ENCODE results near the gene SPATA6L. TPM values are rescaled to one million over a fixed set of nuclear protein-coding genes. Genes with fewer than 3 reads are reported as not detected.
"Not testable (repeated sequence)": the region's sequence is repeated elsewhere in the genome, so short reads cannot be mapped to it uniquely, and the experiment has no call there.

The SPATA6L gene
- total RNA-seq, 1 donor = 1.2 TPM

GRCh38 chr9:4662108-4662988 lies 3.9 kb downstream of the SPATA6L start, which contains the start of gene PLPP6:
PLPP6 (plus strand) TSS chr9:4662294; CDS start chr9:4662376, 82 bp downstream.
- peak; percentile 73 for DNase-seq (ENCODE audit: low read depth)
- peak; percentile 63 for TF ChIP-seq CTCF (IDR thresholded peaks at IDR 0.05; ENCODE audit: insufficient read depth, low read length)
- H3K4me3 ChIP-seq (ENCODE audit: low read depth, low read length) = peak within 1 kb of the TSS; percentile 79

DNA sequence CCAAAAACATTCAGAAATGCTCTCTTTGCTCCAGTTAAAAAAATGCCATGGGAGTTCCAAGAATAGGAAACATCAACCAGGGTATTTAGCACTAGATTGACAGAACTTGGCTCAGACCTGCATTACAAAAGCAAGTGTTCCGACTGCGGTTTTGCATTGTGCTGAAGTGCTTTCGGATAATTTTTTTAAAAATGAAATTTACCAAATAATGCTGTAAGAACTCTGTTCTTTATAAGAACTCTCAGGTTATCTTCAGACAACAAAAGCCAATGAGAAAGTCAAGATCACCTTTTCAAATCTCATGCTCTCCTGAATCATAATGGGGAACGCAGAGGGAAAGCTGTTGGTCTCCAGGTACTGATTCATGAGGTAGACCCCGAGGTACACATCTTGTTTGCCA lies 4.7 kb downstream of the SPATA6L start:
- peak overlapping the region; percentile 79 for H3K4me3 ChIP-seq (ENCODE audit: low read depth, low read length)
- DNase-seq (ENCODE audit: low read depth) = peak; percentile 63
- no peak for TF ChIP-seq CTCF (IDR thresholded peaks at IDR 0.05; ENCODE audit: insufficient read depth, low read length)

DNA sequence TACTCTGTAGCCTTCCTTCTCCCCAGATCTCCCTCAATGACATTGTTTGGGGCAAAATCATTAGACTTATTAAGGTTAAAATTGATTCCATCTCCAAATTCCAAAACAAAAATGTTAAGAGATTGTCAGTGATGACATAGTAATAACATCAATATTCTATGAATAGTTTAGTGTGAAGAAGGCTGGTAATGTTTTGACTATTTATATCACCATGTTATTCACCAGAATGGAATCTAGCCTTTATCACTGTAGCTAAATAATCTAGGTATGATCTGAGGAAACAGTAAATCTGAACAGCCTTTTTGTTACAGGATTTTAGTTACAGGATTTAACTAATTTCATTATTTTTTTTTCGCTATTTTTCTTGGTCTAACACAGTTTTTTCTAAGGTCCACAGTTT lies 5.1 kb downstream of the SPATA6L start:
- H3K4me3 ChIP-seq (ENCODE audit: low read depth, low read length) = no peak overlapping the region
- peak; percentile 56 for DNase-seq (ENCODE audit: low read depth)

GRCh38 chr9:4660665-4661064 lies 5.6 kb downstream of the SPATA6L start:
- DNase-seq (ENCODE audit: low read depth) = not testable (repeated sequence)

More for the DNA sequence above, 5.1 kb downstream of the SPATA6L start:
- TF ChIP-seq CTCF (IDR thresholded peaks at IDR 0.05; ENCODE audit: insufficient read depth, low read length) = no peak

GRCh38 chr9:4657426-4658159 lies 8.7 kb downstream of the SPATA6L start:
- H3K4me3 ChIP-seq (ENCODE audit: low read depth, low read length) = no peak overlapping the region
- DNase-seq (ENCODE audit: low read depth) = no peak
- no peak for TF ChIP-seq CTCF (IDR thresholded peaks at IDR 0.05; ENCODE audit: insufficient read depth, low read length)

More at GRCh38 chr9:4660665-4661064, 5.6 kb downstream of the SPATA6L start:
- not testable (repeated sequence) for H3K4me3 ChIP-seq (ENCODE audit: low read depth, low read length)

DNA sequence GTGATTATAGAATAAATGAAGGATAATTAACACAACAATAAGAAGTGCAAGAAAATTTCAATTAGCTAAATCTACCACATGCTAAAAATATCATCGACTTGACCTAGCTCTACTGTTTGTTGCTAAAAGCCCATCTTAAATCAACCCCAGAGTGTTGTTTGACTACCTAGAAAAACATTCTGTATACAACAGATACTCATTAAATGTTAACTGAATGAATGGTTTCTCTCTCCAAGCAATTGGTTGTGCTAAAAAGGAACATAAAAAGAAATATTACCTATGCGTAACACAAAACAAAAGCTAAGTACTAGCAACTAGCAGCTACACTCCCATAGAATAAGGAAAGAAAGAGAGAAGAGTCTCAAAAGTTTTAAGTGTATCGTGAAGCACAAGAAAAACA lies 9.7 kb downstream of the SPATA6L start:
- no peak for DNase-seq (ENCODE audit: low read depth)
- no peak overlapping the region for H3K4me3 ChIP-seq (ENCODE audit: low read depth, low read length)

DNA sequence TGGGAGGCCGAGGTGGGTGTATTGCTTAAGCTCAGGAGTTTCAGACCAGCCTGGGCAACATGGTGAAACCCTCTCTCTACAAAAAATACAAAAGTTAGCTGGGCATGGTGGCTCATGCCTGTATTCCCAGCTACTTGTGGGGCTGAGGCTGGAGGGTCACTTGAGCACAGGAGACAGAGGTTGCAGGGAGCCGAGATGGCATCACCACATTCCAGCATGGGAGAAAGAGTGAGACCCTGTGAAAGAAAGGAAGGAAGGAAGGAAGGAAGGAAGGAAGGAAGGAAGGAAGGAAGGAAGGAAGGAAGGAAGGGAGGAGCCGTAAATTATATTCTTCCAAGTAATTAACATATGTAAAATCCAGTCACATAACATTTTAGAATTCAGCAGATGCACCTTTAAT lies 10.1 kb downstream of the SPATA6L start:
- DNase-seq (ENCODE audit: low read depth); H3K4me3 ChIP-seq (ENCODE audit: low read depth, low read length): not testable (repeated sequence)

More for the DNA sequence above, 9.7 kb downstream of the SPATA6L start:
- no peak for TF ChIP-seq CTCF (IDR thresholded peaks at IDR 0.05; ENCODE audit: insufficient read depth, low read length)

Data from fibroblast of the aortic adventitia (primary cell).